ENCODE measurements around the gene ABR. TPM values are rescaled to one million over a fixed set of nuclear protein-coding genes. Genes with fewer than 3 reads are reported as not detected.

The ABR gene
- polyA plus RNA-seq, 3 donors = 19.8 to 160 (median 26.0) TPM

DNA sequence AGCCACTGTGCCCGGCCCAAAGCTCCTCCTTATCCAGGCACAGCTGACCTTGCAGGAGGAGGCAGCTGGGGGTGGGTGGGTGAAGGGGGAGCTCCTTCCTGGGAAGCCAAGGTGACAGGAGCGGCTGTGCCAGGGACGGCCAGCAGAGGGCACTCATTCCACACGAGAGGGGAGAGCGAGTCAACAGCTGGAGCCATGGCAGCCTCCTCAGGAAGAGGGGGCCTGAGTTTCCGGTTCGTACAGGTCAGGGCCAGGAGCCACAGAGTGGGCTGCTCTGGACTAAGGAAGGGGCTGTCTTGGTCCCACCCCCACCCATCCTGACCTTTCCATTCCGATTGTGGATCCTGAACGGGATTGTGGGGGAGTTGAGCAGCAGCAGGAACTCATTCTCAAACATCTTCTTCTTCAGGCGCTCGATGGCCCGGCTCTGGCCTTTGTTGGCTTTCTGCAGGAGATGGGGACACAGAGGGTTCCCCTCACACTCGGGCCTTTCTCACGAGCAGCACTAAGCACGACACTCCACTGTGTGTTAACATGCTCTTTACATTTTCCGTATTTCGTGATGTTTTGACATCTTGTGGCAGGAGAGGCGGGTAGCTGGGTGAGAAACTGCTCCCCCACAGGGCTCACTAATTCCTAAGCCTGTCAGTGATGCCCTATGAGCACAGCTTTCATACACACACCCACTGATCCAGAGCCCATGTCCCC is 121.2 kb downstream of the ABR start:
- Histone ChIP-seq H4K20me1 (ENCODE audit: insufficient read depth, low read length) (peaks cover 69% of the 10 kb centered on the region), H3K4me2 (replicated peaks; ENCODE audit: extremely low read depth, low read length, poor library complexity, severe bottlenecking) (no peak overlapping the region), H3K4me1 (ENCODE audit: control insufficient read depth in 1 of 2, insufficient read depth in 2 of 2, low read length in 2 of 2) (no peaks in the 10 kb centered on the region), H2AFZ (ENCODE audit: insufficient read depth, low read depth, low read length, poor library complexity, severe bottlenecking) (no peak overlapping the region), H3K4me3 (replicated peaks in 1 of 3; ENCODE audit: low read depth in 2 of 3, low read length in 3 of 3) (no peak overlapping the region), H3K36me3 (replicated peaks in 1 of 2; ENCODE audit: control insufficient read depth in 1 of 2, insufficient read depth in 2 of 2, low read length in 2 of 2) (peaks cover 69 to 87% of the 10 kb centered on the region in 2 donors), H3K9ac (ENCODE audit: insufficient read depth, low read length, poor library complexity, severe bottlenecking) (no peak overlapping the region), H3K27me3 (ENCODE audit: control insufficient read depth in 2 of 2, insufficient read depth in 2 of 2, low read length in 2 of 2) (no peaks in the 10 kb centered on the region), H3K9me3 (replicated peaks in 1 of 2; ENCODE audit: control insufficient read depth in 1 of 2, insufficient read depth in 1 of 2, low read length in 2 of 2) (no peaks in the 10 kb centered on the region), H3K27ac (ENCODE audit: low read depth in 1 of 2, low read length in 2 of 2) (no peak overlapping the region), H3K79me2 (ENCODE audit: insufficient read depth, low read length) (no peaks in the 10 kb centered on the region)
- Mint-ChIP-seq H3K4me3 (no peak overlapping the region), H3K27me3 (ENCODE audit: low read depth in 3 of 3) (peaks cover 0 to 1% (median 0%) of the 10 kb centered on the region in 3 donors), H3K27ac (peak overlapping the region in 5 of 7 donors; percentile 15 to 72 (median 33)), H3K9me3 (no peaks in the 10 kb centered on the region), H3K4me1 (peaks cover 6% of the 10 kb centered on the region), H3K36me3 (peaks cover 58 to 88% of the 10 kb centered on the region in 2 donors)
- TF ChIP-seq, protein P1, sequence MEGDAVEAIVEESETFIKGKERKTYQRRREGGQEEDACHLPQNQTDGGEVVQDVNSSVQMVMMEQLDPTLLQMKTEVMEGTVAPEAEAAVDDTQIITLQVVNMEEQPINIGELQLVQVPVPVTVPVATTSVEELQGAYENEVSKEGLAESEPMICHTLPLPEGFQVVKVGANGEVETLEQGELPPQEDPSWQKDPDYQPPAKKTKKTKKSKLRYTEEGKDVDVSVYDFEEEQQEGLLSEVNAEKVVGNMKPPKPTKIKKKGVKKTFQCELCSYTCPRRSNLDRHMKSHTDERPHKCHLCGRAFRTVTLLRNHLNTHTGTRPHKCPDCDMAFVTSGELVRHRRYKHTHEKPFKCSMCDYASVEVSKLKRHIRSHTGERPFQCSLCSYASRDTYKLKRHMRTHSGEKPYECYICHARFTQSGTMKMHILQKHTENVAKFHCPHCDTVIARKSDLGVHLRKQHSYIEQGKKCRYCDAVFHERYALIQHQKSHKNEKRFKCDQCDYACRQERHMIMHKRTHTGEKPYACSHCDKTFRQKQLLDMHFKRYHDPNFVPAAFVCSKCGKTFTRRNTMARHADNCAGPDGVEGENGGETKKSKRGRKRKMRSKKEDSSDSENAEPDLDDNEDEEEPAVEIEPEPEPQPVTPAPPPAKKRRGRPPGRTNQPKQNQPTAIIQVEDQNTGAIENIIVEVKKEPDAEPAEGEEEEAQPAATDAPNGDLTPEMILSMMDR (IDR thresholded peaks at IDR 0.05) = peak; percentile 60
- intact Hi-C loops (cut with micrococcal nuclease) = loop anchor here in 1 of 2 donors (10.0 kb wide), 1 partner anchor 54 kb away; no protein-coding TSS in a partner anchor
- DNase-seq = peak; percentile 41 to 63 (median 49)
- WGBS (ENCODE audit: insufficient coverage) = 95% methylated on average over 14 of the region's 18 CpGs

GRCh38 chr17:1056761-1057160 is 123.0 kb downstream of the ABR start:
- TF ChIP-seq, protein P1 (IDR thresholded peaks at IDR 0.05) = no peak
- H3K27ac ChIP-seq (ENCODE audit: low read depth in 1 of 2, low read length in 2 of 2) = peak overlapping the region in 1 of 2 donors; percentile 45
- no peaks in the 10 kb centered on the region for H3K79me2 ChIP-seq (ENCODE audit: insufficient read depth, low read length)
- no peak overlapping the region for H3K9ac ChIP-seq (ENCODE audit: insufficient read depth, low read length, poor library complexity, severe bottlenecking)
- H3K4me2 ChIP-seq (replicated peaks; ENCODE audit: extremely low read depth, low read length, poor library complexity, severe bottlenecking) = no peak overlapping the region
- no peak overlapping the region for H3K4me3 ChIP-seq (replicated peaks in 1 of 3; ENCODE audit: low read depth in 2 of 3, low read length in 3 of 3)
- DNase-seq = no peak
- Mint-ChIP-seq H3K27ac (peak overlapping the region in 4 of 7 donors; percentile 45 to 74 (median 60)), H3K4me1 (peaks cover 6% of the 10 kb centered on the region), H3K9me3 (no peaks in the 10 kb centered on the region), H3K36me3 (peaks cover 58 to 85% of the 10 kb centered on the region in 2 donors), H3K27me3 (ENCODE audit: low read depth in 3 of 3) (peaks cover 0 to 1% (median 0%) of the 10 kb centered on the region in 3 donors), H3K4me3 (no peak overlapping the region)
- peaks cover 75% of the 10 kb centered on the region for H4K20me1 ChIP-seq (ENCODE audit: insufficient read depth, low read length)
- peaks cover 72 to 85% of the 10 kb centered on the region in 2 donors for H3K36me3 ChIP-seq (replicated peaks in 1 of 2; ENCODE audit: control insufficient read depth in 1 of 2, insufficient read depth in 2 of 2, low read length in 2 of 2)
- intact Hi-C loops (cut with micrococcal nuclease) = loop anchor here in 1 of 2 donors (10.0 kb wide), 1 partner anchor 52 kb away; no protein-coding TSS in a partner anchor
- no peaks in the 10 kb centered on the region for H3K9me3 ChIP-seq (replicated peaks in 1 of 2; ENCODE audit: control insufficient read depth in 1 of 2, insufficient read depth in 1 of 2, low read length in 2 of 2)
- WGBS (ENCODE audit: insufficient coverage) = 96% methylated on average over 10 of the region's 10 CpGs
- H3K27me3 ChIP-seq (ENCODE audit: control insufficient read depth in 2 of 2, insufficient read depth in 2 of 2, low read length in 2 of 2) = no peaks in the 10 kb centered on the region
- H2AFZ ChIP-seq (ENCODE audit: insufficient read depth, low read depth, low read length, poor library complexity, severe bottlenecking) = no peak overlapping the region
- no peaks in the 10 kb centered on the region for H3K4me1 ChIP-seq (ENCODE audit: control insufficient read depth in 1 of 2, insufficient read depth in 2 of 2, low read length in 2 of 2)
